HG03378 (cell line): Measurements from ENCODE around the gene C1orf185.
"Not testable (repeated sequence)": the region's sequence is repeated elsewhere in the genome, so short reads cannot be mapped to it uniquely, and the experiment has no call there.

Source experiments
- ATAC-seq: cut with Tn5 transposase; IDR thresholded peaks from one replicate; pipeline ENCODE4 v1.9.1; 2021; ENCODE audit warnings: mild to moderate bottlenecking, moderate library complexity; ENCODE audit not compliant: unreplicated experiment

The C1orf185 gene

GRCh38 chr1:51133045-51133444 is 31.0 kb downstream of the C1orf185 start:
- ATAC-seq = no peak

DNA sequence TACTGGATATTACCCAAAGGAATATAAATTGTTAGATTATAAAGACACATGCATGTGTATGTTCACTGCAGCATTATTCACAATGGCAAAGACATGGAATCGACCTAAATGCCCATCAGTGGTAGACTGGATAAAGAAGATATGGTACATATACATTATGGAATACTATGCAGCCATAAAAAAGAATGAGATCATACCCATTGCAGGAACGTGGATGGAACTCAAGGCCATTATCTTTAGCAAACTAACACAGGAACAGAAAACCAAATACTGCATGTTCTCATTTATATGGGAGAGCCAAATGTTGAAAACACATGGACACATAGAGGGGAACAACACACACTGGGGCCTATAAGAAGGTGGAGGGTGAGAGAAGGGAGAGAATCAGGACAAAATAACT is 35.7 kb downstream of the C1orf185 start:
- not testable (repeated sequence) for ATAC-seq

GRCh38 chr1:51139474-51139873 is 37.4 kb downstream of the C1orf185 start:
- no peak for ATAC-seq

DNA sequence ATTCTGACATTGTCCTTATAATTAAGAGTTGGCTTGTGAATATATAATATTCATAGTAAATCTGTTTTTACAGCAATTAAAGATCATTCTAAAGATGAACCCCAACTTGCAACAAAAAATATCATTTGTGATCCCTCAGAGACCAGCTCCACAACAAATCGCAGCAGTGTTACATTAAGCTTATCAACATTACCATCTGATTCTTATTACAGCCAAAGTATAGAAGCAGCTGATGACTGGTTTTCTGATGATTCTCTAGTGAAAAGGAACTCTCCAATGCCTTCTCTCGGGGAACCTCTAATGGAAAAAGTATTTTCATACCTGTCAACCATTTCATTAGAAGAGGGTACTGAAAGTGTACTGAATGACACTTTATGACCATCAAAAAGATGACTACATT is 45.4 kb downstream of the C1orf185 start:
- no peak for ATAC-seq

- ATAC-seq = no peak
These were observed 52.7 kb downstream of the C1orf185 start for GRCh38 chr1:51154776-51155175.

DNA sequence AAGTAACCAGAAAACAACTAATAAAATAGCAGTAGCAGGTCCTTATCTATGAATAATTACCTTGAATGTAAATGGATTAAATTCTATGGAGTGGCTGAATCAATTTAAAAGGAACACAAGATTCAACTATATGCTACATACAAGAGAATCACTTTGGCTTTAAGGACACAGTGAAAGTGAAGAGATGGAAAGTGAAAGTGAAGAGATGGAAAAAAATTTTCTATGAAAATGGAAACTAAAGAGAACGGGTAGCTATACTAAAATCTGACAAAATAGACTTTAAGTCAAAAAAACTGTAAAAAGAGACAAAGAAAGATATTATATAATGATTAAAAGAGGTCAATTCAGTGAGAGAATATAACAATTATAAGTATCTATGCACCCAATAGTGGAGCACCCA is 54.7 kb downstream of the C1orf185 start:
- no peak for ATAC-seq

GRCh38 chr1:51157395-51157794 is 55.4 kb downstream of the C1orf185 start:
- no peak for ATAC-seq

GRCh38 chr1:51158263-51158662 is 56.2 kb downstream of the C1orf185 start:
- no peak for ATAC-seq

- ATAC-seq = not testable (repeated sequence)
These were observed 60.5 kb downstream of the C1orf185 start for GRCh38 chr1:51162560-51162959.

DNA sequence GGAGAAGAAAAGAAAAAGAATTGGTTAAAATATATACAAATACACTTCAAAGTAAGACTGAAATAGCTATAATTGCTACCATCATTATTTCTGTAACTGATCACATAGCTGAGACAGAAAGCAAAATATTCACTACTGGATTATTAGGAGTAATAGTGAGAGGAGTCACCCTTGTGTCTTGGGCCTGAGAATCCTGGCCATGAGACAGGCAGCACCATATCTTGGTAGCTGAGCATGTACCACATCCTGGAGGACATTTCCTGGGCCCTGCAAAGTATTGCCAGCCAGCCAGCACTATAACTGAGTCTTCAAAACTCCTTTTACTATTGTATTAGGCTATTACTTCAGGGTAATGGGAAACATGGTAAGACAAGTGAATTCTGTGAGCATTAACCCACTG is 63.5 kb downstream of the C1orf185 start:
- no peak for ATAC-seq

- no peak for ATAC-seq
These were observed 66.3 kb downstream of the C1orf185 start for GRCh38 chr1:51168266-51168845.

GRCh38 chr1:51168936-51169335 is 66.9 kb downstream of the C1orf185 start:
- no peak for ATAC-seq

DNA sequence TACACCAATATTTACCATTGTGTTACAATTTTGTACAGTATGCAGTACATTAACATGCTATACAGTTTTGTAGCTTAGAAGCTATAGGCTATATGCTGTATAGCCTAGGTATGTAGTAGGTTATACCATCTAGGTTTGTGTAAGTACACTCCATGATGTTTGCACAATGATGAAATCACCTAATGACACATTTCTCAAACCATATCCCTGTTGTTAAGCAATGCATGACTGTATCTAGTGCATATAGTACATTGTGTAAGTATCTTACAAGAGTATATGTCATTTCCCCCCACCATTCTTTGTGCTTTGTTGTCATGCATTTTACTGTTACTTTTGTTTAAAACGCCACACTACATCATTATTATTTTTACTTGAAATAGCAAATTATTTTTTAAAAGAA is 68.3 kb downstream of the C1orf185 start:
- ATAC-seq = no peak

DNA sequence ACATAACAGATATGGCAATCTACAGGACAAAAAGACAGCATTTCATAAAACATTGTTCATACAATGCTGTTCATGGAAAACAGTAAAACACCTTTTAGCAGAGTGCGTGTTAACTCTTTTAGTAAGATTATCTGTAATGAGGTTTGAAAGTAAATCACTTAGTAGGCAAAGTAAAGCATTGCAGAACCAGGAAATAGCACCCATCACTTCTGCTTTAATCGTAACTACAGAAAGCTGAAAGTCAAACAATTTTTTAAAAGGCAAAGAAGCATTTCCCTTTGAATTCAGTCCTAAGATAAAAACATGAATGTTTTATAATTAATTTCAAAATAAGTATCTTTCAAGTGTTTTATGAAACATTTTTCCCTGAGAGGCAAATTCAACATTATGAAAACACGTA is 70.8 kb downstream of the C1orf185 start:
- ATAC-seq = no peak

GRCh38 chr1:51175278-51175677 is 73.2 kb downstream of the C1orf185 start:
- no peak for ATAC-seq

GRCh38 chr1:51177988-51178387 is 76.0 kb downstream of the C1orf185 start:
- ATAC-seq = not testable (repeated sequence)

DNA sequence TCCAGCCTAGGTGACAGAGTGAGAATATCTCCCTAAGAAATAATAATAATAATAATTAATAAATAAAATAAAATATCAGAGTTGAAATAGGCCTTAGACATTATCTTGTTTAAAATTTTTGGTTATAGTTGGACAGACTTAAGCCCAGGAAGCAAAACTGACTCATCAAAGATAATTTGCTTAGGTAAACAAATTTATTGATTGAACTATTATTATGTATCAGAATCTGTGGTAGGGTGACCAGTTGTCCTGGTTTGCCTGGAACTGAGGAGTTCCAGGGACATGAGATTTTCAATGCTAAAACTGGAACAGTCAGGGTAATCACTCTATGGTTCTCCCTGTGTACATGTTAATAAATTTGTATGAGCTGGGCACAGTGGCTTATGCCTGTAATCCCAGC is 86.2 kb downstream of the C1orf185 start:
- ATAC-seq = no peak

GRCh38 chr1:51189421-51190073 is 87.5 kb downstream of the C1orf185 start:
- ATAC-seq = no peak

DNA sequence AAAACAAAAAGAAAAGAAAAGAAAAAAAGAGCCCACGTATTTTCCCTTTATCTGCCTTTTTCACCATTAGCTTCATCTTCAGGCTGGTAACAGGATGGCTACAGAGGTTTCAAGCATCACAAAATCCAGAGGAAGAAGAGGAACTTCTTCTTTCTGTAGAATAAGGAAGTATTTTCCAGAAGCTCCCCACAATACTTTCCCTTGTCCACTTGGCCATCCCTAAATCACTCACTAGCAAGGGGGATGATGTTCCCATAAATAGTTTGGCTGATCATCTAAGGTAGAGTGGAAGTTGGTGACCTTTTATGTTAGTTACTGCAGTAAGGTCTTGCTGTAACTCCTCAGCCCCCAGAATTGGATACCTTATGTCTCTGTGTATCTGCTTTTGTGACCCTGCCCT is 88.9 kb downstream of the C1orf185 start:
- no peak for ATAC-seq

DNA sequence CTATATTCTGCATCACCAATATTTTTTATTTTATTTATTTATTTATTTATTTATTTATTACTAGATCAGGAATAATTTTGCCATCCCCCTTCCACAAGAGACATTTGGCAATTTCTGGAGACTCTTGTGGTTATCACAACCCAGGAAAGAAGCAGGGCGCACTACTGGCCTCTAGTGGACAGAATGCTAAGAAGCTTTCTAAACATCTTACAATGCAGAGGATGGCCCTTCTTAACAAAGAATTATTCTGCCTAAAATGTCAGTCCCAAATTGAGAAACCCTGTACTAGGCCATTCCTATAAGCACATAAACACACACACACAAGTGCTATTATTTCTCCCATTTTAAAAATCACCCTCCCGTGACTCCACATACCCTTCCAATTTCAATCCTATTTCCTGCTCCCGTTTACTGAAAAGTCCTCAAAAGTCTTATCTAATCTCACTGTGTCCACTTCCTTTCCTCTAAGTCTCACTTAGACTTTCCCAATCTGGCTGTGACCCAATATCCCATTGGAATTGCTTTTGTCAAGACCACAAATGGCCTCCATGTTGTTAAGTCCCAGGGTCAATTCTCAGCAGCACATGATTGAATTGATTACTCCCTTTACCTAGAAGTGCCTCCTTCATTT is 90.3 kb downstream of the C1orf185 start:
- no peak for ATAC-seq

- ATAC-seq = no peak
These were observed 91.5 kb downstream of the C1orf185 start for GRCh38 chr1:51193564-51193963.
